GM19023 (cell line): ENCODE data around the gene LRIG1.
A peak's percentile ranks its signal among the peaks of the same experiment; 100 is the strongest.

ENCODE experiments used
- ATAC-seq: cut with Tn5 transposase; IDR thresholded peaks from one replicate; pipeline ENCODE4 v1.9.1; 2021; ENCODE audit warnings: mild to moderate bottlenecking, moderate library complexity; ENCODE audit not compliant: unreplicated experiment

LRIG1 gene

GRCh38 chr3:66490984-66491383 lies 9.8 kb downstream of the LRIG1 start:
- ATAC-seq: no peak

DNA sequence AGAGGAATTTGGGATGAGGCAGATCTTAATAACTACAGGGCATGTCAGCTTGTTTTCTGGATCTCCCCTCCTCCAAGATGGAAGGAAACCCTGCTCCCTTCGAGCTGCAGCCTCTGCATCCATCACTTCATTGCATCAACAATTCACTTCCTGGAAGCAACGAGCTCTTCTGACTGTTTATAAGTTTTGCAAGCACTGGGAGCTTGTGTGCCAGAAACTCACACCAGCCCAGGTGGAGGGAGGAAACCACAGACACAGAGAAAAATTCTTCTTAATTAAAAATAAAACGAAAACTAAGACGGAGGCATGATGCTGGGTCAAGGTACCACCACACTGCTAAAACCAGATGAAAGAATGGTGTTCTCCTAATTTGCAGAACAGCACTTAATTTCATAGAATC lies 10.6 kb downstream of the LRIG1 start:
- no peak for ATAC-seq

DNA sequence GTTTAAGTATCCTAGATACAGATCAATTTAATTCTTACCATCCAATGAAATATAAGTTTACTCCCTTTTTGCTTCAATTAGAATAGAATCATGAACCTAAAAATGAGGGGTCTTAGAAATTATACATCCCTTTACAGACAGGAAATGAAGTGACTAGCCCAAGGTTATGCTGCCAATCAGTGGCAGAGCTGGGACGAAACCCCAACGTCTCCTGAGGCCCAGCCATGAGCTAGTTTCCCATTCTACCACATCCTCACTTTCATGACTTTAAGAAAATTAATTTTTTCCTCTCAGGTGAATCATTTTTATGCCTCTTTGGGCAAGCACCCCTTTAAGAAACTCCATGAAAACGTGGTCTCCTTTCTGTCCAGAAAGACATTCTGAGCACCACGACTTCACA lies 11.2 kb downstream of the LRIG1 start:
- ATAC-seq: no peak

DNA sequence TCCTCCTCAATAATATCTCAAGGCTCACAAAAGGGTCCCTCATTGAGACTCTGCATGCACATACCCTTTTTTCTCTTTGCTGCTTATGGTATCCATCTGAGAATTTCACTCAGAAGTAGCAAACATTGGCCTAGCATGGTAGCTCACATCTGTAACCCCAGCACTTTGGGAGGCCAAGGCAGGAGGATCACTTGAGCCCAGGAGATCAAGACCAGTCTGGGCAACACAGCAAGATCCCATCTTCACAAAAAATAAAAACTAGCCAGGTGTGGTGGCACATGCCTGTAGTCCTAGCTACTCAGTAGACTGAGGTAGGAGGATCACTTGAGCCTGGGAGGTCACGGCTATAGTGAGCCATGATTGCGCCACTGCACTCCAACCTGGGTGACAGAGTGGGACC lies 11.7 kb downstream of the LRIG1 start:
- no peak for ATAC-seq

DNA sequence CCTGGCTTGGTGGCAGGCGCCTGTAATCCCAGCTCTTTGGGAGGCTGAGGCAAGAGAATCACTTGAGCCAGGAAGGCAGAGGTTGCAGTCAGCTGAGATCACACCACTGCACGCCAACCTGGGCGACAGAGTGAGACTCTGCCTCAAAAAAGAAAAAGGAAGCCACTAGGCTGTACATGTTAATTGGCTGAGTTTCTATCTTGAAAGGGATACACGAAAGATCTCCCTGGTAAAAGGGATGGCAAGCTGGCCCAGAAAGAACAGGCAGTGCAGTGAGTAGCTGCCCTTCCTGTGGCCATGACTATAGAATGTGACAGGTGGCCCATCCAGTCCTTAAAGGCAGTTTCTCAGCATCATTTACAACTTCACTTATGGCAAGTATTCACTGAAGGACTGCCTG lies 12.3 kb downstream of the LRIG1 start:
- ATAC-seq: no peak

GRCh38 chr3:66487465-66487864 lies 13.4 kb downstream of the LRIG1 start:
- no peak for ATAC-seq

DNA sequence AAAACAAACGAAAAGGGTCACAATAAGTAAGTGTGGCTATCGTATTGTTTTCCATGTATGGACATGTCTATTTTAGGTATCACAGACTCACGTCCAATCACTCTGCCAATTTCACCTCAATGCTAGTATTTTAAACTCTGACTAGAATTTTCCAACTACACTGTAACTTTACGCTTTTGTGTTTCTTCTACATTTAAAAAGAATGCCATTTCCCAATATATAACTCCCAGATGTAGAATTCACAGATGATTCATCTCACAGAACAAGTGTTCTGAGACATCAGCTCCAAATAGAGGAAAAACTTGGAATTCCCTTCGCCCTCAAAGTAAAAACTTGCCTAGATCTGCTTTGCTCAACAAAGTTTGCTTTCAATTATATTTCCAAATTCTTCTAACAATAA lies 14.2 kb downstream of the LRIG1 start:
- no peak for ATAC-seq

DNA sequence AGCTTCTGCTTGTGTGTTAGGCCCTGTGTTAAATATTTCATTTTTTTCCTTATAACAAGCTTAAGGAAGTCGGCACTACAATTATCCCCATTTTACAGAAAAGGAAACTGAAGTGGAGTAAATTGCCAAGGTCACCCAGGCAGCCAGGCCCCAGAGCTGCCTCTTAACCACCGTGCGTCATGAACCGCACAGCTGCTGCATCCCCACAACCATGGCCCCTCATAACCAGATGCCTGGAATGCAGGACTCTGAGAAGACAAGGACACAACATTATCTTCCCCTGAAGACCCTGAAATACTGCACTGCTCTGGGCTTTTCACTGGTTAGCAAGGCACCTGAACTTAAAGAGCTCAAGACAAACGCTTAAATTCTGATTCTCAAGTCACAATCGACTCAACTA lies 14.6 kb downstream of the LRIG1 start:
- no peak for ATAC-seq

DNA sequence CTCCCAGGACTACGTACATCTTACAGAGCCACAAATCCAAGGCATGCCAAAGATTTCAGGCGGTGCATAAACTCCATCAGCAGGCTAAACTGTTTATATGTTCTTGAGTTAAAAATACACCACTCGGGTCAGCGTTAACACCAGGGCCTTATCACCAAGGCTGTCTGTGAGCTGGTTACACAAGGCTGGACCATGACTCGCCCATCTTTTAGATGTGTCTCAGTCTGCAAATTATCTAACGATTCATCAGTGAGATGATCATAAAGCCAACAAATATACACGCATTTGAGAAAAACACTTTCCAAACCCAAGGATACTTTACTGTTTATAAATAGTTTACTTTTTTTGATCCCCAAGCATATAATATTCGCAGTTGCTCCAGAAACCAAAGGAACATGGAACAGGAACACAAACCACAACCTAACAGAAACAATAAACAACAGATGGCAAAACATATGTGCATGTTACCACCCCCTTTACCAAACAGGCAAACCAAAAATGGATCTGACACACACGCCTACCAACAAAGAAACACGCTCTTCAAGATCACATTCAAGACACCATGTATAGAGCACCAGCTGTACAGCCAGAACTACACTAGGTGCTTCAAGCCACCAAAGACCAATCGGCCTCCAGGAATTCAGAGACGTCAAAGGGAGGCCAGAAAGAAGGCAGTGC lies 15.4 kb downstream of the LRIG1 start:
- no peak for ATAC-seq

GRCh38 chr3:66484106-66484844 lies 16.5 kb downstream of the LRIG1 start:
- ATAC-seq: no peak

- ATAC-seq: peak; percentile 42
Observed at GRCh38 chr3:66483409-66483906, 17.4 kb downstream of the LRIG1 start.

DNA sequence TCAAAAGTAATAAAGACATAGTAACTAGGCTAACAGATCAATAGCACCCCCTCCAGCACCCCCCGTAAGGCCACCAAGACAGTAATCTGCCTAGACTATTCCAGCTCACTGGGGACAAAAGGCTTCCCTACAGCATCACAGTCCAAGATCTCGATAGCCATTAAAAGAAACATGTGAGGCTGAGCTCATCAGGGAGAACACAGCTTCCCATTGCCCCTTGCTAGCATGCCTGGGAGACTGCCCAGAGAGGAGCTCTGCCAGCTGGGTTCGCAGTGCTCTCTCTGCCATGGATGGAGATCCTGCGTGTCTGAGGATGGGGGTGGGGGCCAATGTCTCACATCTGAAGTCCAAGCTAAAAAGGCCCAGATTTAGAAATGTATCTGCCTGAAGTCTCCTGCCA lies 17.8 kb downstream of the LRIG1 start:
- ATAC-seq: no peak

DNA sequence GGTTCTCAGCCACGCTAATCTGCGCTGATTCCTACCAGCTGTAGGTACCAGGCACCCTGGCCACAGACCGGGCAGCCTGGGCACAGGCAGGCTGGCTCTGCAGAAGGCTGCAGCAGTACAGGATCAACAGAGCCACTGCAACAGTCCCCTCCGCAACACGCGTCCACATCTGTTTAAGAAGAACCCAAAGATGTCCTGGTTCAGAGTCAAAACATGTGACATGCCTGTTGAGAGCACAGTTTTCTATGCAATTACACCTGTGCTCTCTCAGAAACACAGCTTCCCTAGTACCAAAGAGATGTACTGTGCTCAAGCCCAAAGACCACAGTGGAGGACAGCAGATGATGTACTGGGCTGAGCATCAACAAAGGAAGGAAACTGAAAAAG lies 18.8 kb downstream of the LRIG1 start:
- ATAC-seq: no peak

DNA sequence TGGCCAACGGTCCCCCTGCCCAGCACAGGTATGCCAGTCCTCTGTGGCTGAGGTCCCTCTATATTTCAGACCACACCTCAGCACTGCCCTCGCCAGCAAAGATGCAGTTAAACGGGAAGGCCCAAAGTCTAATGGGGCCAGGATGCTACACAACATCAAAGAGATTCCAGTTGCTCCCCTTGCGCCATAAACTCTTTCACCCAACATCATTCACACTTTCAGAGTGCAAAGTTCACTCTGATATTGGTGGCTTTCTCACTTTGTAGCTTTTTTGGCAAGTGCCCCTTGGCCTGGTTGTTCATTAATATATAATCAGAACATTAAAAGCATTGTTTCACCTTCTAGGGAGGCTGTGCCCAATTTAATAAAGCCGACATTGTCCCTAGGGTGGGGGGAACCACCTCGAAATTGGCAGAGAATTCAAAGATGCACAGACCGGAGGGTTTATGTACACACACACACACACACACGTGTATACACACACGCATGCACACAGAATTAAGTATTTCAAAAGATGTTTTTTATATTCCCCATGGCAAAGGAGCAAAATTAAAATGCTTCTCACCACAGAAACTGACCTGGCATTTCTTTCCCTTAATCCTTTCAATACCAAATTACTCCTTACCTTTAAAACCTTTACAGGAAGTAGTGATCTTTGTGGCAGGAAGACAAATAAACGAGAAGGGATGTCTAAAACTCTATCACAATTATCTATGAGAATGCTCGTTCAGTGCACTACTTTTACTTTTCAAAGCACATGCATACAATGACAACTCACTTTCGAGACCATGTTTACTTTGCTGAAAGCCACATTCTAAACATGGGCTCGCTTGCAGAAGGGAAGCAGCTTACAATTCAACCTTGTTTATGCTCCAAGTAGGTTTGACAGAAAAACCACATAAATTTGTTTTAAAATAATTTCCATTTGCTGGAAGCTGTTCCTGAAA lies 19.5 kb downstream of the LRIG1 start:
- peak; percentile 31 for ATAC-seq

DNA sequence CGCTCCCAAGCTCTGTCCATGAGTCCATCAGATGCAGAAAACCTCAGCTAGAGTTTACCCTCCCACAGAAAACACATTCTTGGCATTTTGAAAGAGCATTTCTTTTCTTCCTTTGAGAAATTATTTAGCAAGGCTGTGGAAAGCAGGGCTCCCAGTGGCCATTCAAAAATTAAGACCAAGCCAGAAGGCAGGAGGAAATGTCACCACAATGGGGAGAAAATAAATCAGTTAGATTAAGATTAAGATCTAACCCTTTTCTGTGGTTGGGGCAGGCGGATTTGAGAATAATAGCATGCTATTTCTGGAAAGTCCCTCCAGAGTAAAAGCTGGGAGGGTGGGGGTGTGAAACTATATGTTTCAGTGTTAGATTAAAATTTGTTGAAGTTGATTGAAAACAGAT lies 20.2 kb downstream of the LRIG1 start:
- peak; percentile 24 for ATAC-seq

- ATAC-seq: peak; percentile 40
Observed at GRCh38 chr3:66479532-66479947, 21.3 kb downstream of the LRIG1 start.

GRCh38 chr3:66478960-66479359 lies 21.9 kb downstream of the LRIG1 start:
- no peak for ATAC-seq

DNA sequence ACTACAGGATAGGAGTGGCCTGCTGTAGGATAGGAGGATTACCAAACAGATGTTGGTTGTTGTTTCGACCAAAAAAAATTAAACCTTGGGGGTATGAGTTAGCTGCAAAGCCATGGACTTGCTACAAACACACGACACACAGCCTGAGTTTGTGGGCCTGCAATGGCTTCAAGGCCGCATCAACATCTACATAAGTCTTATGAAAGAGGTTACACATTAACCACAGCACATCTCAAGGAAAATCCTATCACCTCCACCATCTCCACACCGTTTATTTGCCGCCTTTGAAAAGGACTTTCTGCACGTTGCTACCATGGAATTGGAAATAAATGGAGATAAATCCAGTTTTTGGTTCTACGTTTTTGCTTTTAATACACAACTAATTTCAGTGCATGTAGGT lies 23.0 kb downstream of the LRIG1 start:
- no peak for ATAC-seq

- ATAC-seq: no peak
Observed at GRCh38 chr3:66476852-66477381, 23.9 kb downstream of the LRIG1 start.

GRCh38 chr3:66475386-66476020 lies 25.3 kb downstream of the LRIG1 start:
- no peak for ATAC-seq

DNA sequence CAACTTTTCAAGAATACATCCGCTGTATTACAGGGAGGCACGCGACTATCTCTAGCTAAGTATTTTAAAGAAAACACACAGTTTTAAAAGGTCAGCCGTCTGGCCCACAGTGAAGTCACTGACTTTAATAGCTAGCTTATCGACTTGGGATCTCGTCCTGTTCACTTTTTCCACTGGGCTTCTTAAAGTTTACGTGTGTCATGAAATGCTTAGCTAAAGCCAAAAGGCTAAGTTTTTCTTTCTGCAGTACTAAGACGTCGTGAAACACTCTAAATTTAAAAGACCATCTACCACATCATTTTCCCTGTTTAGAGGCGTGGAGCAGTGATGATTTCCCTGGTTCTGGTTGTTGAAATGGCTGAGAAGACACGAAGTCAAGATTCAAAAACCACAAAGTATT lies 27.1 kb downstream of the LRIG1 start:
- no peak for ATAC-seq
